CD4-positive, alpha-beta T cell treated with Interleukin-21 for 1 hour (primary cell): ENCODE results near the gene ARHGAP15.

Experiments used
- DNase-seq: peaks from one replicate; pipeline ENCODE4 v3.0.0-alpha.2; 2020

Gene ARHGAP15

DNA sequence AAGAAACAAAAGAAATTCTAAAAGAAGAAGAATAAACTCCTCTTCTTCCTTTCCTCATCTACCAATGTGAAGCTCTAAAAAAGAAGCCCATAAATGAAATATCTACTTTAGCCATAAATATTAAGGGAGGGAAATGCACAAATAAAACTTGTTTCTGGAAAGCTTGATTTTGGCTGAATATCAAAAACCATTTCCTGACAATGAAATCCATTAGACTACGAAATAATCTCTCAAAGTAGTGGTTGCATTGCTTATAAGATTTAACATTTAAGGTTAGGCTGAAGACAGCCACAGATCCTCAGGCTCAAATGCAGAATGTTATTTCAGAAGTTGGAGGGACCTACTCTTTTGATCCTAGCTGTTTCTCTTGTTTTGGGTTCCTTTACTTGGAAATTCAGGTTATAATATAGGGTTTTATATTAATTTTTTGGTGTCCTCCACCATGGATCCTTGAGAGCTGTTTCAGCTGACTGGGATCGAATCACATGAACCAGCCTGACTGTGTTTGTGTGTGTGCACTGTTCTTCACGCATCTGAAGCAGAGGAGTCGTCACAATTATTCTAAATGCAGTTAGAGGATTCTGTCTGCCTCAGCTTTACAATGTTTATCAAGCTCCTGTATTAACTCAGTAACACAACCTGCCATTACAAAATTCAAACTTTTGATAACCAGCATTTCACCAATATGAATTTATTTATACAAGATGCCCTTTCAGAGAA, 474.8 kb downstream of the ARHGAP15 start:
- no peak for DNase-seq

GRCh38 chr2:143604566-143604959, 475.3 kb downstream of the ARHGAP15 start:
- no peak for DNase-seq

- DNase-seq, result no peak
Observed at GRCh38 chr2:143607231-143608062, 478.2 kb downstream of the ARHGAP15 start.

DNA sequence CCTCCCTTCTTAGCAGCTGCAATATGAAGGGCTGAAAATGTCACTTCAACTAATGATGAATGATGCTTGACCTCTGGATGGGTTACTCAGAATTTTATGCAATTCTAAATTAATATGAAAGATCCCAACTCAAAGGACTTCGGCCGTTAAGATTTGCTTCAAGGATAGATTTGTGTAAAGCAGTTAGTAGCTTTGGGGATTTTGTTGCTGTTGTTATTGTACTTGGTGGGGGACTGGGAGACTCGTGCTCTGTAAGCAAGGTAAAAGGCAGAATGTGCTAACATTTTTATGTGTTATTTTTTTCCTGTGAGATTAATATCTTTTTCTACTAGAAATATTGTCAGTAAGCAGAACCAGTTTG, 478.8 kb downstream of the ARHGAP15 start:
- no peak for DNase-seq

GRCh38 chr2:143608758-143609157, 479.5 kb downstream of the ARHGAP15 start:
- no peak for DNase-seq

DNA sequence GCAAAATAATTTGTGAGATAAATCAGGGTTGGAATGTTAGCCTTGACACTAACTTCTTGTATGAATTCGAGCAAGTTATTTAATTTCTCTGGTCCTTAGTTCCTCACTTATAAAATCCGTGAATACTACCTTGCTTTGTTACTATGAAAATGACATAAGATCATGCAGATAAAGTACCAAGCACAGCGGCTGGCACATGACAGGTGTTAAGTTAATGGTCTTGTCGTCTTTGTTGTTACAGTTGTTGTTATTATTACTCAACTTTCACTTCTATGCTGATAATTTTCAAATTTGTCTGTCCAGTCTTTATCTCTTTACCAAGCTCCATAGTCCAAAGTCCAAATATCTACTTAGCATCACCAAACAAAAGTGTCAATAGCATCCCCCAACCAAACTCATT, 482.1 kb downstream of the ARHGAP15 start:
- no peak for DNase-seq

GRCh38 chr2:143615562-143615961, 486.3 kb downstream of the ARHGAP15 start:
- DNase-seq, result no peak

GRCh38 chr2:143616452-143616851, 487.2 kb downstream of the ARHGAP15 start:
- DNase-seq, result no peak

GRCh38 chr2:143617803-143618415, 488.7 kb downstream of the ARHGAP15 start:
- DNase-seq, result no peak

DNA sequence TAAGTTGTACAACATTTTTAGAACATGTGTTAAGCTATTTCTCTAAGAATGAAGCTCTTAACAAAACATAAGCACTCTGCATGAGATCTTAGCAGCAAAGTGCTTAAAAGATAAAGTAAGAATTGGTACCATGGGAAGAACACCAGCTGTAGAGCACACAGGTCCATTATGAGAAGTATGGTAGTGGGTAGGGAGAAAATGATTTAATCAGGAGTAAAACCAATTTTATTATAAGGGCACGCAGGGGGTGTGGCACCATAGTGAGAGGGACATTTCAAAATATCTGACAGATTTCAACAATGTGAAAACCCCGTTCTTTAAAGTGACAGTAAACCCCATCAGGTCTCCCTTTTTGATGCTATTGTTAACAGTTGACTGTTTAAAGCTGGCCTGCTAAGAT, 492.9 kb downstream of the ARHGAP15 start:
- no peak for DNase-seq

GRCh38 chr2:143623231-143623908, 494.2 kb downstream of the ARHGAP15 start:
- no peak for DNase-seq

DNA sequence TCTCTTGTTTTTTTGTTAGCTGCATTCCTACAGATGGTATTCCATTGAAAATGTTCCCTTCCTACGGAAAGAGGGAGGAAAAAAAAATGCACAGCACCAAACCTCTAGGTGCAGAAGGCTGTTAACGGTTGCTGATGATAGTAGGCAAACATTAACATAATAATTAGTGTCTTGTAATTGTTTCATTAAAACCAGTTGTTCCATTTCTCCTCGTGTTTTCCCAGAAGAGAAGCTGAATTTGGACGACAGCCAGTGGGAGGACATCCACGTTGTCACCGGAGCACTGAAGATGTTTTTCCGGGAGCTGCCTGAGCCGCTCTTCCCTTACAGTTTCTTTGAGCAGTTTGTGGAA, 494.7 kb downstream of the ARHGAP15 start:
- no peak for DNase-seq

DNA sequence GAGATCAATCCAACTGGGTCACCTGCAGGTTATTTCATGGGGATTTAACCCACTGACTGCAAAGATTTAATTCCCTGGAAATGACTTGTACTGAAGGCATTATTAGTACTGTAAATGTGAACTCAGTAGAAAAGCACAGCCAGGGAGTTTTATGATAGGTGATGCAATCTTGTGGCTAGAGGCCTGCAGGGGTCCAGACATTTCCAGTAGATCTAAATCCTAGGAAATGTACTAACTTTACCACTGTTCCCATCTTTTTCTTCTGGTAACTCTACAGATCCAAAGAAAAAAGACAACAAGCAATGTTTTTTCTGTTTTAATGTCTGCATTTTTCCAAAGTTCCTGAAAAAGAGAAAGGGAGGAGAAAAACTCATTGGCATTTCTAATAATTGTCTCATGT, 500.1 kb downstream of the ARHGAP15 start:
- DNase-seq, result no peak

GRCh38 chr2:143632751-143633374, 503.6 kb downstream of the ARHGAP15 start:
- DNase-seq, result no peak

DNA sequence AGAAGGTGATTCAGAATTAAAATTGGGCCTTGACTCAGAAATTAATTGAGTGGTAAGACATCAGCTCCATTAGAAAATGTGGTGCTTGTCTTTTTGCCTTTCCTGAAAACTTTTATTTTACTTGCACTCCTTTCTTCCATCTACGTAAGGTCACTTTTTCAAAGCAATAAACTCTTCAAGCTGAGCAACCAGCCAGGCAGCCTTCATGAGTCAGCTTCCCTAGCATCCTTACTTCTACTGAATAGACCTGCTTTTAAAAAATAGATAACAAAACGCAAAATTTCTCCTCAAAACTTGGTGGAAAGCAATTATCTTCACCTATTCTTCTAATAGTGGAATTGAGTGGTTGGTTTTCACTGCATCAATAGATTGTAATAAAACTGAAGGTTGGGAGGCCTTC, 504.2 kb downstream of the ARHGAP15 start:
- DNase-seq, result no peak

DNA sequence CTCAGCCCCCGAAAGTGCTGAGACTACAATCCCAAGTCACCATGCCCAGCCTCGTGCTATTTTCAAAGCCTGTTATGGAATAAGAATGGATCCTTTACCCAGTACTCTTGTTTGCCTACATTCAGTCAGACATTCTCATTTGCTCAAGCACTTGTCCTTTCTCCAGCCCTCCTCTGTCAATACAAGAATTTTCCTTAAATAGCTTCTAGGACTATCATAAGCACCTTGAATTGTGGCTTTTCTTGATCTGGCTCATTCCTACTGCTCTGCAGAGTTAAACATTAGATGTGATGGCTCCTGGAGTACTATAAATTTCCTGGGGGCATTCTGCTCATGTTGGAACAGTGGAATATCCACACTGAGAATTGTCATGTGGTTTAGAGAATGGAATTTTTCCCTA, 506.1 kb downstream of the ARHGAP15 start:
- no peak for DNase-seq

DNA sequence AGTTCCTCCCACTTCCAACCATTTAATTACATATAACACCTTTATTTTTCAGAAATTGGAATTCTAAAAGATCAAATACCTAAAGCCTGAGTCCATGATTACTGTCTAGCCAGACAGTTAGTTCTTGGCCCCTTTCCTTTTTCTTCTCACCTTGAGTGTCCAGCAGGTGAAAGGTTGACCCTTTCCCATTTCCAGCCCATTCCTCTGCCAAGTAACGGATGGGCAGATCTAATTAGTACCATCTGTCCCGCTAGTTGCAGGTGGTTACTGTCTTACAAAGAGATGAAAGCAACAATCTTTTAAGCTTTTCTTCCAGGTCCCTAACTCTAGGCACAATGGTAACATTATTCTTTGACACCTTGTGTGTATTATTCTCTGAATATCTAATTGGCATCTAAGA, 506.7 kb downstream of the ARHGAP15 start:
- DNase-seq, result no peak

DNA sequence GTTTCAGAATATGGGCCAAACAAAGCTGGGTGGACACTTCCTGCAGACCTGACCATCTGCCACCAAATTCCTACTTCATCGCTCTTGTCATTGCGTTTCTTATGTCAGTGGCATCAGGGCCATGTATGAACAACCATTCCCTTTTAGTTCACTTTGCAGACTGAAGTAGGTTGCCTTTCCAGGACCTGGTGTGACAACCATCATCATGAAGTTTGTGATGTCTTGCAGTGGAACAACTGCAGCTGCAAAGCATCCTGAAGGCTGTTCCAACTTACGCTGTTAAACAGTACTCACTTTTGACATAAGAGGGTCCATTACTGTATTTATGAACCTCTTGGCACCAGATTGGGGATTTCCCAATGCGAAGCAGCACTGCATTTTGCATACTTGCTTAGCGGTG, 511.6 kb downstream of the ARHGAP15 start:
- no peak for DNase-seq

DNA sequence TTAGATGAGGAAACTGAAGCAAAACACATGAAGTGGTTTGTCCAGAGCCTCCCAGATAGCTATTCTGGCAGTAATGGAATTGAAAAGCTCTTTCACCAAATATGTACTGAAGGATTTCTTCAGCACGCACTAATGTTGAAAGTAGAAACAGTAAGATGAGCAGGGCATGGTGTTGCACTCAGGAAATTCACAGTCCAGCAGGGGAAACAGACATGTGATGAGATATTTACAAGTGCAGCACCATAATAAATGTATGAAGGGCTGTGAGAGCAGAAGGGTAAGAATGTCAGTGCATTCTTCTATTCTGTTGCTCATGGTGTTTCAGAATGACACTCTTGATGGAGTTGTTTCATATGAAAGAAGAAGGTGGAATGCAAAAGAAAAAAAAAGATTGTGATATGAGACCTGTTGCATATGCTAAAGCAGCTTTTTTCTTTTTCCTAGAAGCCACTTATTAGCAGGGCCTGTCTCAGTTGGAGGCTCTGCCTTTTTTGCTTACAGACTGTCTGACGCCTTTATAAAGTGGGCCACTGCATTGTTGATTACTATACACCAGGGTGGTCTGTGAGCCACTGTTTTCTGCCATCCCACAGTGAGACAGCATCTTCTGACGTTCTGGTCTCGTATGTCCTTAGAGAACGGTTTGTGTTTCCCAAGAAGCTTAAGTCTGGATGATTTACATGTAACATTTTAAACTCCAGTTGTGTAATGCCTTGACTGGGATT, 516.9 kb downstream of the ARHGAP15 start:
- DNase-seq, result no peak

GRCh38 chr2:143649226-143649740, 520.1 kb downstream of the ARHGAP15 start:
- DNase-seq, result no peak

DNA sequence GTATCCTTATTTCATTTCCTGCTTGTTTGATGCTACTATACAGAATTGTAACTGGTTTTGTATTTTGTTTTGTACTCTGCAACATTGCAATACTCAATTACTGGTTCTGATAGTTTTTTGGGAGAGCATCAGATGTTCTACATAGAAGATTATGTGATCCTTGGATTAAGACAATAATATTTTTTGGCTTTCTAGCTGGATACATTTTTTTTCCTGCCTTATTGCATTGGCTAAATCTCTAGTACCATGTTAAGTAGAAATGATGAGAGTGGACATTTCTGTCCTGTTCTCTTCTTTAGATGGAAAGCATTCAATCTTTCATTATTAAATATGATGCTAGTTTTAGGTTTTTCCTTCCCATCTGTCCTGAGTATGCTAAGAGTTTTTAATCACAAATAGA, 523.5 kb downstream of the ARHGAP15 start:
- no peak for DNase-seq

DNA sequence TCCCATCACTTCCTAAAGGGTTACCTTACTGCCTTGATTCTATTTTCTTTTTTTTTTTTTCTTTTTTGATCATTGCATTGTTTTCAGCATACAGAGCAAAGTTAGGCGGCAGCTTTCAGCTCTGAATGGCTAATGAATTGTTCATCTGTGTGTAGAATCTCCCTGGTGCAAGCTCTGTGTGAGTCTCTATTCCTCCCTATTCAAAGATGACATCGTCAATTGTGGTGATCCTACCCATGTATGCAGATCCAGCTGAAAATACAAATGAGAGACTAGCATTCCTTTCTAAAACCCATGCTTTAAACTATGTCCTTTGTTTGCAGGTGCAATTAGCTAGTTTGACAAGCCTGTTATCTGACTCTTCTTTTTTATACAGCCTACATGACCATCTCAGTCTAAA, 539.0 kb downstream of the ARHGAP15 start:
- no peak for DNase-seq
